Colonic mucosa (tissue), 4 donors: ENCODE measurements around the gene ZBP1. TPM values are rescaled to one million over a fixed set of nuclear protein-coding genes. Genes with fewer than 3 reads are reported as not detected.

ENCODE experiments used
- DNase-seq: peaks from one replicate; pipeline ENCODE4 v3.0.0-alpha.2; 2020
- H3K27ac ChIP-seq: fragments of 200-600 bp; one replicate; pipeline ENCODE4 v1.8.0; 2021
- H3K27me3 ChIP-seq: fragments of 200-600 bp; one replicate; pipeline ENCODE4 v1.8.0; 2021
- H3K36me3 ChIP-seq: fragments of 200-600 bp; one replicate; pipeline ENCODE4 v1.8.0; 2021
- H3K4me1 ChIP-seq: fragments of 200-600 bp; one replicate; pipeline ENCODE4 v1.8.0; 2021; ENCODE audit warnings: mild to moderate bottlenecking
- H3K4me3 ChIP-seq: fragments of 200-600 bp; one replicate; pipeline ENCODE4 v1.8.0; 2021
- H3K9ac ChIP-seq, 2 donors: one replicate each; pipeline ENCODE4 v1.7.0; 2013; ENCODE audit warnings: control low read depth in 2 of 2, low read depth in 2 of 2, low read length in 2 of 2
- H3K9me3 ChIP-seq: fragments of 200-600 bp; one replicate; pipeline ENCODE4 v1.8.0; 2021
- CTCF ChIP-seq: fragments of 200-600 bp; IDR thresholded peaks from one replicate; pipeline ENCODE4 v1.8.0; 2022; ENCODE audit warnings: antibody characterized with exemption, mild to moderate bottlenecking
- intact Hi-C: fragments of 100-400 bp; cut with DNase I; formaldehyde crosslinking; loops from one replicate; pipeline ENCODE4 v1.14.1; 2022
- total RNA-seq, 2 donors: library from RNA; stranded (reverse); fragmentation: NEBNext Ultra II Directional in 1 of 2; extraction: Animal tissue kit (Norgen Biotek cat#: 25700) in 1 of 2; gene quantifications; one replicate each; pipeline ENCODE4 v1.2.1, GENCODE V29; 2021
- donor health status: healthy.
- donor health status: DM: no; HTN: no; CAD: no.
- donor health status: DM: no; HTN: no; CAD: no.

Gene ZBP1
- total RNA-seq, 2 donors from 2014 or later: 2.7 to 3.4 TPM

GRCh38 chr20:57585466-57586213, 34.6 kb downstream of the ZBP1 start:
- intact Hi-C loops: no loop called here
- H3K4me1 ChIP-seq: peaks cover 12% of the 10 kb centered on the region
- H3K36me3 ChIP-seq: no peaks in the 10 kb centered on the region
- no peak for TF ChIP-seq CTCF
- no peak for DNase-seq
- no peak overlapping the region for H3K9ac ChIP-seq
- H3K27ac ChIP-seq: no peak overlapping the region
- H3K27me3 ChIP-seq: no peaks in the 10 kb centered on the region
- H3K9me3 ChIP-seq: no peaks in the 10 kb centered on the region
- H3K4me3 ChIP-seq: no peak overlapping the region

- Histone ChIP-seq H3K9me3 (no peaks in the 10 kb centered on the region), H3K27ac (no peak overlapping the region), H3K36me3 (no peaks in the 10 kb centered on the region), H3K27me3 (no peaks in the 10 kb centered on the region), H3K9ac (no peak overlapping the region), H3K4me3 (no peak overlapping the region), H3K4me1 (peaks cover 5% of the 10 kb centered on the region)
- TF ChIP-seq CTCF: no peak
- intact Hi-C loops: no loop called here
- DNase-seq: no peak
Measured at GRCh38 chr20:57584768-57585461, 35.3 kb downstream of the ZBP1 start.

- Histone ChIP-seq H3K9me3 (no peaks in the 10 kb centered on the region), H3K4me3 (no peak overlapping the region), H3K4me1 (peaks cover 5% of the 10 kb centered on the region), H3K36me3 (no peaks in the 10 kb centered on the region), H3K27ac (peak overlapping the region; percentile 36), H3K27me3 (no peaks in the 10 kb centered on the region), H3K9ac (no peak overlapping the region)
- TF ChIP-seq CTCF: no peak
- no peak for DNase-seq
- intact Hi-C loops: no loop called here
Measured at GRCh38 chr20:57583289-57584257, 36.7 kb downstream of the ZBP1 start.

GRCh38 chr20:57582432-57583288, 37.6 kb downstream of the ZBP1 start:
- no peaks in the 10 kb centered on the region for H3K9me3 ChIP-seq
- intact Hi-C loops: no loop called here
- no peak for TF ChIP-seq CTCF
- H3K4me1 ChIP-seq: peaks cover 5% of the 10 kb centered on the region
- peak overlapping the region in 1 of 2 donors; percentile 9 for H3K9ac ChIP-seq
- no peak overlapping the region for H3K4me3 ChIP-seq
- H3K27me3 ChIP-seq: no peaks in the 10 kb centered on the region
- H3K27ac ChIP-seq: peak overlapping the region; percentile 36
- no peak for DNase-seq
- H3K36me3 ChIP-seq: no peaks in the 10 kb centered on the region
